ENCODE measurements around the gene GNAT1.

Gene GNAT1

DNA sequence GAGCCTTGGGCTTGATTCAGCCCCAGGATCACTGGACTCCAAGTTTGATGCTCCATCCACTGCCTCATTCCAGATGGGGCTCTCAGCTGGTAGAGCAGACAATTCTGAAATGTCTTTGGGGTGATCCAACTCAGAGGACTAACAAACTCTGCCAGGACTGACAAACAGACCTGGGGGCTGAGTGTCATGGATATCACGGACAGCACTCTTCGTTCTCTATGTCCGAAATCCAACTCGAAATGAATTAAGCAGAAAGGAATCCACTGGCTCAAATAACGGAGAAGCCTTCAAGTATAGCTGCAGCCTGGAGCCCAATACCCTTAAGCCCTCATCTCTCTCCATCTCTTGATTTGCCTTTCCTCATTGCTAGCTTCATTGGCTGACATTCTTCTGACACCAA, 27.9 kb downstream of the GNAT1 start:
- Histone ChIP-seq H3K4me3 (ENCODE audit: insufficient read depth, low read length, poor library complexity, severe bottlenecking) (no peak overlapping the region), H3K4me2 (ENCODE audit: low read depth, low read length, poor library complexity, severe bottlenecking) (no peak overlapping the region)

DNA sequence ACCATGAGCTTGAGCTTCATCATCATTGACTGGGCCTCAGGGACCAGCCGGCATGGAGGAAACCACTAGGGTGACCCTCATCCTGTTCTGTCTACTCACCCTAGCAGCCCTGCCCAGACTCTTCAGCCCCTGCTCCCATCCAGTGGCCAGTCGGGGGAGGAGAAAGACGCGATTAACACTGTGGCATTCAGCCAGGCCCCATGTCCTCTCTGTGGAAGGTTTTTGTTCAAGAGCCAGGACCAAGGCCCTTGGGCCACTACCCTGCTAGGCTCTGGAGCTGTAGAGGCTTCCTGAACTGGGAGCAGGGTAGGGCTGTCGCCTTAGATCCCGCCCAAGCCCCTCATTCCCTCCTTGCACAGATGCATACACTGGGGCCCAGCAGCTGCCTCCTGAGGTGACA, 28.7 kb downstream of the GNAT1 start:
- Histone ChIP-seq H3K79me2 (ENCODE audit: insufficient read depth, low read length) (no peaks in the 10 kb centered on the region), H3F3A (ENCODE audit: insufficient read depth) (no peaks in the 10 kb centered on the region), H3K36me3 (ENCODE audit: low read length) (no peaks in the 10 kb centered on the region), H3K4me3 (ENCODE audit: insufficient read depth, low read length, poor library complexity, severe bottlenecking) (no peak overlapping the region), H3K4me2 (ENCODE audit: low read depth, low read length, poor library complexity, severe bottlenecking) (no peak overlapping the region), H3K9me3 (ENCODE audit: insufficient read depth, low read length) (no peaks in the 10 kb centered on the region), H3K27me3 (ENCODE audit: low read length) (no peaks in the 10 kb centered on the region), H3K27ac (ENCODE audit: low read depth, low read length) (no peak overlapping the region), H2AFZ (ENCODE audit: low read depth, low read length, severe bottlenecking) (no peak overlapping the region), H4K20me1 (ENCODE audit: low read depth, low read length) (no peaks in the 10 kb centered on the region), H3K9me2 (replicated peaks; ENCODE audit: insufficient read depth, low read length) (no peaks in the 10 kb centered on the region), H3K9ac (ENCODE audit: low read length) (no peak overlapping the region)
- TF ChIP-seq EZH2phosphoT487 (conservative IDR thresholded peaks at IDR 0.05; ENCODE audit: low read length), result no peak
- TF ChIP-seq, protein P1, sequence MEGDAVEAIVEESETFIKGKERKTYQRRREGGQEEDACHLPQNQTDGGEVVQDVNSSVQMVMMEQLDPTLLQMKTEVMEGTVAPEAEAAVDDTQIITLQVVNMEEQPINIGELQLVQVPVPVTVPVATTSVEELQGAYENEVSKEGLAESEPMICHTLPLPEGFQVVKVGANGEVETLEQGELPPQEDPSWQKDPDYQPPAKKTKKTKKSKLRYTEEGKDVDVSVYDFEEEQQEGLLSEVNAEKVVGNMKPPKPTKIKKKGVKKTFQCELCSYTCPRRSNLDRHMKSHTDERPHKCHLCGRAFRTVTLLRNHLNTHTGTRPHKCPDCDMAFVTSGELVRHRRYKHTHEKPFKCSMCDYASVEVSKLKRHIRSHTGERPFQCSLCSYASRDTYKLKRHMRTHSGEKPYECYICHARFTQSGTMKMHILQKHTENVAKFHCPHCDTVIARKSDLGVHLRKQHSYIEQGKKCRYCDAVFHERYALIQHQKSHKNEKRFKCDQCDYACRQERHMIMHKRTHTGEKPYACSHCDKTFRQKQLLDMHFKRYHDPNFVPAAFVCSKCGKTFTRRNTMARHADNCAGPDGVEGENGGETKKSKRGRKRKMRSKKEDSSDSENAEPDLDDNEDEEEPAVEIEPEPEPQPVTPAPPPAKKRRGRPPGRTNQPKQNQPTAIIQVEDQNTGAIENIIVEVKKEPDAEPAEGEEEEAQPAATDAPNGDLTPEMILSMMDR (IDR thresholded peaks at IDR 0.05; ENCODE audit: insufficient read depth, low read length, poor library complexity, severe bottlenecking), result no peak

More for the DNA sequence above, 27.9 kb downstream of the GNAT1 start:
- Histone ChIP-seq H2AFZ (ENCODE audit: low read depth, low read length, severe bottlenecking) (no peak overlapping the region), H3F3A (ENCODE audit: insufficient read depth) (no peaks in the 10 kb centered on the region), H3K36me3 (ENCODE audit: low read length) (no peaks in the 10 kb centered on the region), H4K20me1 (ENCODE audit: low read depth, low read length) (no peaks in the 10 kb centered on the region), H3K27me3 (ENCODE audit: low read length) (no peaks in the 10 kb centered on the region), H3K27ac (ENCODE audit: low read depth, low read length) (no peak overlapping the region), H3K9me2 (replicated peaks; ENCODE audit: insufficient read depth, low read length) (no peaks in the 10 kb centered on the region), H3K9ac (ENCODE audit: low read length) (no peak overlapping the region), H3K9me3 (ENCODE audit: insufficient read depth, low read length) (no peaks in the 10 kb centered on the region), H3K79me2 (ENCODE audit: insufficient read depth, low read length) (no peaks in the 10 kb centered on the region)
- TF ChIP-seq, protein P1 (IDR thresholded peaks at IDR 0.05; ENCODE audit: insufficient read depth, low read length, poor library complexity, severe bottlenecking), result no peak
- TF ChIP-seq EZH2phosphoT487 (conservative IDR thresholded peaks at IDR 0.05; ENCODE audit: low read length), result no peak

DNA sequence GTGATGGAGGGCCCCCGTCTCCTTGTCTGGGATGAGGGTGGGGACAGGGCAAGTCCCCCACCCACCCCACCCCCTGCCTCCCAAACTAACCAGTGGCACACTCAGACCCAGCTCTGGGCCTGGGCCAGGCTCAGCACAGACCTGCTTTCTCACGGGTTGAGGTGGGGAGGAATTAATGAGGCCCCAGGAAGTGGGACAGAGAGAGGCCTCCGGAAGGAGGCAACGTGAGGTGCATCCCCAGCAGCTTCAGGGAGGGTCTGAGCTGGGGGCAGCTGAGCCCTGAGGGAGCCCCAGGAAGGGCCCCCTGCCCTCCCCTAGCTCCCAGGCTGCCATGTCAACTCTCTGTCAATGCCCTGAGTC, 29.6 kb downstream of the GNAT1 start:
- TF ChIP-seq, protein P1 (IDR thresholded peaks at IDR 0.05; ENCODE audit: insufficient read depth, low read length, poor library complexity, severe bottlenecking), result no peak
- no peak for TF ChIP-seq EZH2phosphoT487 (conservative IDR thresholded peaks at IDR 0.05; ENCODE audit: low read length)
- Histone ChIP-seq H3K27ac (ENCODE audit: low read depth, low read length) (no peak overlapping the region), H3K79me2 (ENCODE audit: insufficient read depth, low read length) (no peaks in the 10 kb centered on the region), H2AFZ (ENCODE audit: low read depth, low read length, severe bottlenecking) (no peak overlapping the region), H3K4me3 (ENCODE audit: insufficient read depth, low read length, poor library complexity, severe bottlenecking) (no peak overlapping the region), H3K36me3 (ENCODE audit: low read length) (no peaks in the 10 kb centered on the region), H3F3A (ENCODE audit: insufficient read depth) (no peaks in the 10 kb centered on the region), H3K9me3 (ENCODE audit: insufficient read depth, low read length) (no peaks in the 10 kb centered on the region), H3K9me2 (replicated peaks; ENCODE audit: insufficient read depth, low read length) (no peaks in the 10 kb centered on the region), H3K27me3 (ENCODE audit: low read length) (no peaks in the 10 kb centered on the region), H3K4me2 (ENCODE audit: low read depth, low read length, poor library complexity, severe bottlenecking) (no peak overlapping the region), H3K9ac (ENCODE audit: low read length) (no peak overlapping the region), H4K20me1 (ENCODE audit: low read depth, low read length) (no peaks in the 10 kb centered on the region)

Measured in SU-DHL-6 (cell line).